Measurements from ENCODE around the gene SOAT2. TPM values are rescaled to one million over a fixed set of nuclear protein-coding genes. Genes with fewer than 3 reads are reported as not detected.

SOAT2 gene, protein sequence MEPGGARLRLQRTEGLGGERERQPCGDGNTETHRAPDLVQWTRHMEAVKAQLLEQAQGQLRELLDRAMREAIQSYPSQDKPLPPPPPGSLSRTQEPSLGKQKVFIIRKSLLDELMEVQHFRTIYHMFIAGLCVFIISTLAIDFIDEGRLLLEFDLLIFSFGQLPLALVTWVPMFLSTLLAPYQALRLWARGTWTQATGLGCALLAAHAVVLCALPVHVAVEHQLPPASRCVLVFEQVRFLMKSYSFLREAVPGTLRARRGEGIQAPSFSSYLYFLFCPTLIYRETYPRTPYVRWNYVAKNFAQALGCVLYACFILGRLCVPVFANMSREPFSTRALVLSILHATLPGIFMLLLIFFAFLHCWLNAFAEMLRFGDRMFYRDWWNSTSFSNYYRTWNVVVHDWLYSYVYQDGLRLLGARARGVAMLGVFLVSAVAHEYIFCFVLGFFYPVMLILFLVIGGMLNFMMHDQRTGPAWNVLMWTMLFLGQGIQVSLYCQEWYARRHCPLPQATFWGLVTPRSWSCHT
- 0.19 TPM in 1 of 2 replicates, not detected in the other for total RNA-seq

DNA sequence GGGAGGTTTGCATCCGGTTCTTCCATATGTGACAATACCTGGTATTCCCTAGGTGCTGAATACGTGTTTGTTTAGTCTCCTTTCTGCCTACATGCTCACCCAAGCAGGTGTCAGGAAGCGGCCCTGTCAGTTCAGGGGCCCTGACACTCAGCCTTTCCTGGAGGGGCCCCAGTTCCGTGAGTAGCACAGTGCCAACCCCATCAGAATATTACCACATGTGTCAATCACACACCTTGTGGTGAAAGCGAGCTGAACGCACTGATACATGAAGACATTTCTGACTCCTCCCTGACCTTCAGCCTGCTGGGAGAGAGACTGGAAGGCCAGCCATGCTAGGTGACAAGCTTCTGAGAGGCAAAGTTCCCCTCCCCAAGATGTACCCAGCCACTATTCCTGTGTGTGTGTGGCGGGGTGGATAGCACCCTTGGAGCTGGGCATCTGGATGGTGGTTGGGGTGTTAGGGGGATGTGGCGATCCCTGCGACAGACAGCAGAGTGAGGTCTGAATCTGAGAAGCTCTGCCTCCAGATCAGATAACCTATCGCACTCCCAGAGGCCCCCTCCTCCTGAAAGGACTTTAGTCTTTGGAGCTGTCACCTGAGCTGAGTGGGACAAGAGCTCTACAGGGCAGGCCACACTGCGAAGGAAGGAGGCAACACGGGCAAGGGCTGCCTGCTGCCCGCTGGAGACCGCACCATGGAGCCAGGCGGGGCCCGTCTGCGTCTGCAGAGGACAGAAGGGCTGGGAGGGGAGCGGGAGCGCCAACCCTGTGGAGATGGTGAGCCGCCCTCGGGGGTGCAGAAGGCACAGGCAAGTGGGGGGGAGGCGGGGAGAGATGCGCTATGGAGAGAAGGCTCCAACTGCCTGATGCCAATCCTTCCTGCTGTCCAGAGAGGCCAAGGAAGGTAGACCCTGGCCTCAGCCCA is at the start of gene SOAT2:
TSS of gene SOAT2 (plus strand) at position 604 of the 925 bp plus-strand sequence. CDS start at position 696, 92 bp downstream.

DNA sequence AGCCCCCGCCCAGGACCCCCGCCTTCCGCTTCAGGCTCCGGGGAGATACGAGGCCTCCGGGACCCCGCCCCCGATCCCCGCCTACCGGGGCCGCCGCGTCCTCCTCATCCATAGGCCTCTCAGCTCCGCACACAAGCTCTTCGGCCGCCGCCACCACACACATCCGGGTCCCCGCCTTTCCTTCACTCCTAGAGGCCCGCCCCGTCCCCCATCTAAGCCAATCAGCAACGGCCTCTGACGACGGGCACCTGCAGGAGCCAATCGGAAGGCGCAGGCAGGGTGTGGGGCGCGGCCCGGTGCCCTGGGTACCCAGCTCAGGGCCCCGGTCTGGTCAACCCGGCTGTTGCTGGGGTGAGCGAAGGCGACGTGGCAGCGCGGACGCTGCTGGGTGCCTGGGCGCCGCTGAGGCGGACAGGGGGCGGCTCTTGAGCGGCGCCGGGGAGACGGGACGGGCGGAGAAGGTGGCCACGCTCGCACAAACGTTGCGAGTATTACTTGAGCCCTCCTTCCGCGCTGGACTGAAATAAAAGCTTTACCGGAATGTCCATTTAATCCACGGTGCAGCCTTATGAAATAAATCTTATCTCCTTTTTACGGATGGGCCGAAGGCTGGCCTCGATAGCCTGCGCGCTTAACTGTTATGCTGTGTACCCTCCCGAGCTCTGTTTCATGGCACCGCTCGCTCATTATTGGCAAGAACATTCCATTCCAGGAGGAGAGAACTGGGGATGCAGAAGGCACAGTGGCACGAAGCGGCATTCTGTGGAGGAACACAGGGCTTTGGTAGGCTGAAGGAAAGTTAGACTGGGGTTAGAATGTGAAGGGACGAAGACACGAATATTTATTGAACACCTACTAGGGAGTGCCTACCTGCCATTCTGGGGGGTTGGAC is 23.8 kb upstream of the SOAT2 start, which contains the start of gene SPRYD3:
TSS of gene SPRYD3 (minus strand) at position 165 of the 892 bp plus-strand sequence. CDS start at position 108, 57 bp downstream.

GRCh38 chr12:53097564-53098353 is 5.5 kb upstream of the SOAT2 start, which contains the start of gene IGFBP6:
Gene IGFBP6, plus strand, starts transcription at chr12:53097667. Its CDS starts 51 bp downstream, at chr12:53097718.

Other genes with a start within 250 kb of the SOAT2 start
- gene KRT8, start 198.4 kb upstream of the SOAT2 start, total RNA-seq, result 12.1 and 18.6 TPM in 2 replicates
- 214 and 462 TPM in 2 replicates for gene KRT18, start 154.4 kb upstream of the SOAT2 start, total RNA-seq
- gene EIF4B, start 97.0 kb upstream of the SOAT2 start, total RNA-seq, result 1,057 and 1,863 TPM in 2 replicates
- 25.1 and 34.7 TPM in 2 replicates for gene TNS2, start 53.4 kb upstream of the SOAT2 start, total RNA-seq
- 30.7 and 43.3 TPM in 2 replicates for gene SPRYD3, start 24.1 kb upstream of the SOAT2 start, total RNA-seq
- 561 and 1,794 TPM in 2 replicates for gene IGFBP6, start 5.8 kb upstream of the SOAT2 start, total RNA-seq
- gene ZNF740, start 77.2 kb downstream of the SOAT2 start, total RNA-seq, result 13.0 and 14.4 TPM in 2 replicates
- 5.0 and 13.0 TPM in 2 replicates for gene CSAD, start 77.4 kb downstream of the SOAT2 start, total RNA-seq
- gene ITGB7, start 103.8 kb downstream of the SOAT2 start, total RNA-seq, result 0.19 and 0.56 TPM in 2 replicates
- 14.4 and 21.9 TPM in 2 replicates for gene RARG, start 128.7 kb downstream of the SOAT2 start, total RNA-seq
- gene ESPL1, start 164.8 kb downstream of the SOAT2 start, total RNA-seq, result 2.0 and 10.0 TPM in 2 replicates
- gene PFDN5, start 192.1 kb downstream of the SOAT2 start, total RNA-seq, result 735 and 1,031 TPM in 2 replicates
- gene MYG1, start 196.2 kb downstream of the SOAT2 start, total RNA-seq, result 38.6 and 50.0 TPM in 2 replicates
- 33.4 and 40.9 TPM in 2 replicates for gene AAAS, start 218.1 kb downstream of the SOAT2 start, total RNA-seq
- gene SP7, start 232.9 kb downstream of the SOAT2 start, total RNA-seq, result not detected in 2 replicates